Endometrial microvascular endothelial cells (primary cell): ENCODE results near the gene KLHDC9. TPM values are rescaled to one million over a fixed set of nuclear protein-coding genes. Genes with fewer than 3 reads are reported as not detected.
"Not testable (repeated sequence)": the region's sequence is repeated elsewhere in the genome, so short reads cannot be mapped to it uniquely, and the experiment has no call there.

Source experiments
- in situ Hi-C: cut with HindIII; loops from 2 replicates; pipeline ENCODE4 v1.10.0; 2017; ENCODE audit warnings: low sequenced_read_pairs, low pct_unique_long_range_greater_than_20kb; ENCODE audit errors: inconsistent ontology term
- total RNA-seq: library from RNA; depleted of rRNA; stranded (reverse); fragments of >200 nt; gene quantifications from one replicate; pipeline ENCODE4 v1.2.3, GENCODE V29; 2015; ENCODE audit errors: inconsistent ontology term

The KLHDC9 gene
- total RNA-seq, 1 donor from 2014 or later = 0.46 TPM

DNA sequence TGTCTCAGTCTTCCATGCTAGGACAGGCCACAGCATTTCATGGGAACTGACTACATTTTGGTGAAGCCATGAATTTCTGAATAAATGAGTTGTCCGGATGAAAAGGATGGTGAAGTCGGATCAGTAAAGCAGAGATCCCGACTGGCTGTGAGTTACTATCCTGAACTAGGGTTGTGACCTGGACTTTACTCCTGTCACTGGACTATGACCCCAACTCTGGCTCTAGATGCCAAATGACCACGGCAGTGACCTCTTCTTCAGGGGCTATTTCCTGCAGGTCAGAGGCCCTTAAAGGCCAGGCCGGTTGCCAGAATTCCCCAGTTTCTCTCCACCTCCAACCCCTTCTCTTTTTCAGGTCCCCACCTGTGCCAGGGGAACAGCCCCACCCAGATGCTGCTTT lies 7.1 kb upstream of the KLHDC9 start:
- in situ Hi-C loops = loop anchor here (10.0 kb wide), 1 partner anchor 46 kb away; the partner anchor contains the start of gene USF1

DNA sequence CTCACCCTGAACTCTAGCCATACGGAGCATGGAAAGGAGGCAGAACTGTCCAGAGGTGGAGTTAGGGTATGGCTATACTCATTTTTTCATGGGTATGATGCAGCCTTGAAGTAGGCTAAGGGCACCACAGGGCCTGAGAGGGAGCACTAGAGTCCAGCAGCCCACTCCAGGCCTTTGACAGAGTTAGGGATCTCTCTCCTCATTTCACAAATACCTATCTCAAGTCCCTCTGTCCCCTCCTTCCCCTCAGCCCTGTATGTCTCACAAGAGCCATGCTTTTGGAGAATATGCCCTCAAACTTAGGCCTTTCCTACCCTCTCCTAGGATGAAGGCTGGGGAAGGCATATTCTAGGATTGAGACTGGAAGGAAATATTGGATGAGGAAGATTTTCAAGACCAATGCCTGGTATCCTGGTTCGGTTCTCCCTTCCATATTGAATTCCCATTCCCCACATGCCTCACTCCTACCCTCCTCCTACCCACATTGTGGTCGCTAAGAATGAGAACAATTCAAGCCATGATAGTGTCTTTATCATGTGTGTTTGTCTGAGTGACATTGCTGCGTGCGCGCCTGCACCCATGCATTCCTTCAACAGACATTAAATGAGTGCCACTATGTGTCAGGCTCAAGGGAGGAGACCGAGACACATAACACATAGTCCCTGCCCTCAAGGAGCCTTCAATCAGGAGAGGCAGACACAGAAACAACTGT lies 6.2 kb upstream of the KLHDC9 start:
- in situ Hi-C loops = loop anchor here (10.0 kb wide), 1 partner anchor 47 kb away; the partner anchor contains the start of gene USF1

DNA sequence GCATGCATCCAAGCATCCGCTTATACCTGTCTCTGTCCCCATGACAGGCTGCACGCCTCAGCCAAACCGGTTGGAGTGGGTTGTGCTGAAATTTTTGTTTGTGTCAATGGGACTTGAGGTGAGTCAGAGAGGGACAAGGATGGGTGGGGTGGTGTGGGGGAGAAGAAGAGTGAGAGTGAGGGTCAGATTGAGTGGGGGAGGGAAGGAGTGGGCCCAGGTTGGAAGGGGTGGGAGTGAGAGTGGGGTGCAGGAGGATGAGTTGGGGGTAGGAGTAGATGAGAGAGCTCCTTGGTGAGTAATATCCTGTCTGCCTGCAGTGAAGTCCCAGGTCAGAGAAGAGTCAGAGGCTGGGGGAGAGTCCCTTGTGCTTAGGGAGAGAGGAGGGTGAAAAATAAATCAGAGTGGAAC lies 5.5 kb upstream of the KLHDC9 start:
- in situ Hi-C loops = loop anchor here (10.0 kb wide), 1 partner anchor 48 kb away; the partner anchor contains the start of gene USF1

DNA sequence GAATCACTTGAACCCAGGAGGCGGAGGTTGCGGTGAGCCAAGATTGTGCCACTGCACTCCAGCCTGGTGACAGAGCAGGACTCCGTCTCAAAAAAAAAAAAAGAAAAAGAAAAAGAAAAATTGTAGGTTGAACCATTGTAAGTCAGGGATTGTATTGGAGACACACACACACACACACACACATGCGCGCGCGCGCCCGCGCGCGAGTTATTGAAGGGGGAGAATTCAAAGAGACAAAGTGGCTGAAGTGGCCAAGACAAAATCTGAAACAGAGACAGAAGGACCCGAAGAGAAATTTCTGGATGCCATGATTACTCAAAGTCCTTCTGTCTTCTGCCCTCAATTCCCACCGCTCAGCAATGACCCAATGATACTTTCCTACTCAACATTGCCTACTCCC lies 3.7 kb upstream of the KLHDC9 start:
- in situ Hi-C loops = loop anchor here (10.0 kb wide), 1 partner anchor 50 kb away; the partner anchor contains the start of gene USF1

DNA sequence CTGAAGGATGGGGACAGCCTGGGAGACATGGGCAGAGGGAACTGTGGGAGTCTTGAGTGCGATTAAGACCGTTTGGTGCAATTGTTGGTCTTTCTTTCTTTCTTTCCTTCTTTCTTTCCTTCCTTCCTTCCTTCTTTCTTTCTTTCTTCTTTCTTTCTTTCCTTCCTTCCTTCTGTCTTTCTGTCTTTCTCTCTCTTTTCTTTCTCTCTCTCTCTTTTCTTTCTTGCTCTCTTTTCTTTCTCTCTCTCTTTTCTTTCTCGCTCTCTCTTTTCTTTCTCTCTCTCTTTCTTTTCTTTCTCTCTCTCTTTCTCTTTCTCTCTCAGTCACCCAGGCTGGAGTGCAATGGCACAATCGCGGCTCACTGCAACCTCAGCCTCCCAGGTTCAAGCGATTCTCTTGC lies 2.9 kb upstream of the KLHDC9 start:
- in situ Hi-C loops = loop anchor here (10.0 kb wide), 1 partner anchor 50 kb away; the partner anchor contains the start of gene USF1

DNA sequence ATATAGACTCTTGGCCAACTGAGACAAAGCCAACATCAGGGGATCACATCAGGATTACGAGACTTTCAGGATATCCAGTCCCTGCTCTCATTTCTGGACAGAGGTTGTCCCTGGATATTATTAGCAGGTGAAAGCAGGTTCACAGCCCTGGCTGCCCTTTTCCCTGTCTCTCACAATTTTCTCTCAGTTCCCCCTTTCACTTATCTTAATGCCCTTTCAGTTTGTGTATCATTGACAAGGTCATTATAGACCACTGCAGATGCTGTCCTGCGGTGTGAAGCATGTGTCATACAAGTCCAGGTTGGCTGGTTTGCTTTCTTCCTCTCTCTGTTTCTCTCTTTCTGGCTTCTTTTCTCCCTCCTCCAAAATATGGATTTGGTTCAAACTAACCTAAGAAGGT lies 2.1 kb upstream of the KLHDC9 start:
- in situ Hi-C loops = loop anchor here (10.0 kb wide), 1 partner anchor 51 kb away; the partner anchor contains the start of gene USF1

DNA sequence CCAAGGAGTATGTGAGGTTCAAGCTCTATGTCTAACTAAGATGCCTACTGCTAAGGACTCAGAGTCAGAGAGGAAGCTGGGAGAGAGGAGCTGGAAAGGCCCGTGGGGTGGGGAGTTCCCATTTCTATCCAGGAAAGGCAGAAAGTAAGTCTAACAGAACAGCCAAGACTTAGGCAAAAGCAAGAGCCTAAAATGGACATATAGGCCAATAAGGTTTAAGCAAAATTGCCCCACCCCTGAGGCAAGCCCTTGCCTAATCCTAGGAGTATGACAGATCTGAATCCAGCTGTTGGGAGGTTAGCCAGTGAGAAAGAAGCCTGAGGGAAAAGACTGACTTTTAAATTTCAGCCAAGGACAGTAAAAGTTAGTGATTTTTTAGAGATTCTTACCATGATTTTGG lies 1.6 kb upstream of the KLHDC9 start:
- in situ Hi-C loops = loop anchor here (10.0 kb wide), 1 partner anchor 52 kb away; the partner anchor contains the start of gene USF1

DNA sequence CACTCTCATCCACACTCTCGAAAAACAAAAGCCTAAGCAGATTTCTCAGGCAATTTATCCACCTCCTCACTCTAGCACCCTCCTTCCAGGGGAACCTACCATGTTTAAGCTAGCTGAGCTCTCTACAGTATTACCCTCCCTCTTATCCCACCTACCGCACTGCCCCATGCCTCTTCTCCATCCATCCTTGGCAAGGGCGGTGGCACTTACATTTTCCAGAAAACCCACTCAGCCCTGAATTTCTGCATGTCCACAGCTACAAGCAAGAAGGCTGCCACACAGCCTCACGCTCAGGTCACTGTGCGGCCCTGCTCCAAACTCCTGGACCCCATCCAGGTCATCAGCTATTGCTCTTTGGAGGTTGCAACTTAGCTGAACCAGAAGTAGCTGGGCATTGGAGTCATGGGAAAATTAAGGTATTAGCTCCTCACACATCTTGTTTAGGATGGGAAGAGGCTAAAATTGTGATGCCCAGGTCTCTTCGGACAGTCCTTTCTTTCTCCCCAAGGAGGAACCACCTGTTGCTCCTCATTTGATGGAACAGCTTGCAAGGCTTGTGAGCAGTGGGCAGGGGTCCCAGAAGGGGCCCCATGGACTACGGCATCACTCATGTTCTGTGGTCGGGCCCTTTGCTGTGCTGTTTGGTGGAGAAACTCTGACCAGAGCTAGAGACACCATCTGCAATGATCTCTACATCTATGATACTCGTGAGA lies 1.1 kb downstream of the KLHDC9 start:
- in situ Hi-C loops = loop anchor here (10.0 kb wide), 1 partner anchor 54 kb away; the partner anchor contains the start of gene USF1

DNA sequence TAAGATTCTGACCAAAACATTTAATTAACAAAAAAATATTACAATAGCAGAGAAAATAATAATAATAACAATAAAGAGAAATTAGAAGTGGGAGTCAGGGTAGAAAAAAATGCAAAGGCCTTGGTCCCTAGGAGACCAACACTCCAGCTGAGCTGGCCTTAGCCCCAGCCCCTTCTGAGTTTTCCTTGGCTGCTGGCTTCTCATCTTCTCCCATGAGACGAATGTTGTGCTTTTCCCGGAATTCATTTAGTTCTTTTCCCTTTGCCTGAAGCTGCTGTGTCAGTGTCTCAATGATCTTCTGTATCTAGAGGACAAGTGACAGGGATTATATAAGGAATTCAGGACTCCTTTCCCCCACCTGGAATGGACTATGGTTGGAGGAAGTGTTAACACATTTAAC lies 2.4 kb downstream of the KLHDC9 start:
- in situ Hi-C loops = no loop called here

DNA sequence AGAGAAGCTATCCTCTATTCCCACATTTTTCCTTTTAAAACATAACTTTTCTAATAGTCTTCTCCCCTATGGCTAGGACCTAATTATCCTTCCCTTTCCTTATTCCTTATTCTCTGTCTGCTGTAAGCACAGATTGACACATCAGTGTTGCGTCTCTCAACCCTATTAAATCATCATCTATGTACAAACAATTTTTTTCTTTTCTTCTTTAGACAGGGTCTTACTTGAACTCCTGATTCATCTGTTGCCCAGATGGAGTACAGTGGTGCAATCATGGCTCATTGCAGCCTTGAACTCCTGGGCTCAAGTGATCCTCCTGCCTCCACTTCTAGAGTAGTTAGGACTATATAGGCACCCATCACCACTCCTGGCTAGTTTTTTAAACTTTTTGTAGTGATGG lies 8.3 kb downstream of the KLHDC9 start:
- in situ Hi-C loops = no loop called here

DNA sequence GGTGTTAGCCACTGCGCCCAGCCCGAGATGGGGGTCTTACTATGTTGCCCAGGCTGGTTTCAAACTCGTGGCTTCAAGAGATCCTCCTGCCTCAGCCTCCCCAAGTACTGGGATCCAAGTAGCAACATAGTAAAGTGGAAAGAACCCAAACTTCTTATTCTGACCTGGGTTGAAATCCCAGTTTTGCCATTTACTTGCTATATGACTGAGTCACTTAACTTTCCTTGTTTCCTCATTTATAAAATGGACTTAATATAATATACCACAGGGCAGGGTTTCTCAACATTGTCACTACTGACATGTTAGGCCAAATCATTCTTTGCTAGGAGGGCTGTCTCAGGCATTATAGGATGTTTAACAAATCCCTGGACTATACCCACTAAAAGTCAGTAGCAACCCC lies 13.0 kb downstream of the KLHDC9 start:
- in situ Hi-C loops = no loop called here

DNA sequence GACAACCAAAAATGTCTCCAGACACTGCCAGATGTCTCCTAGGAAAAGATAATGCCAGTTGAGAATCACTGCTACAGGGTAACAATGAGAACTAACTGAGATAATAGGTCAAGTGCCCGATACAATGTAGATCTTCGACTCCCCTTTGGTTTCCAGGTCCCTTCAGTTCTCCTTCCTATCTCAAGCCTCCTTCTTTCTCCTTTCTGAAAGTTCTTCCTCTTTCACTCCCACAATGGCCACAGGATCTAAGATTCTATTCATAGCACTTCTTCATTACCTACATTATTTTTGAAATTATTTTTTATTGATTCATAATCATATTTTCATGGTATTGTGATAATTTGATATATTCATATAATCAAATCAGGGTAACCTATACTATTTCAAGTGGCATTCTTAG lies 13.4 kb downstream of the KLHDC9 start:
- in situ Hi-C loops = no loop called here

DNA sequence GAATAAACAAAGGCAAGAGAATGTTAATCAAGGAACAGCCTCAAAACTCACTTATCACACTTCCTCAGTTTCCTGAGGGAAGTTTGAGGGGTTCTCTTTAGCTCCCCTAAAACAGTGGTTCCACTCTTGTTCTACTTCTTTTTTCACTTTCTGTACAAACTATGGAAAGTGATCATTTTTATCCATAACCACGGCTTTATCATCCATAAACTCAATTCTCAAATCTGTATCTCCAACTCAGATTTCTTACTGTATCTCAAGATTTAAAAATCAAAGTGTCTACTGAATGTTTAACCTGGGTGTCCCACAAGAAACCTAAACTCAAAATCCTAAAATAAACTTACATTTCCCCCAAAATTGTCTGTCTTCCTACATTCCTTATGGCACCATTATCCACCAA lies 15.8 kb downstream of the KLHDC9 start:
- in situ Hi-C loops = no loop called here

DNA sequence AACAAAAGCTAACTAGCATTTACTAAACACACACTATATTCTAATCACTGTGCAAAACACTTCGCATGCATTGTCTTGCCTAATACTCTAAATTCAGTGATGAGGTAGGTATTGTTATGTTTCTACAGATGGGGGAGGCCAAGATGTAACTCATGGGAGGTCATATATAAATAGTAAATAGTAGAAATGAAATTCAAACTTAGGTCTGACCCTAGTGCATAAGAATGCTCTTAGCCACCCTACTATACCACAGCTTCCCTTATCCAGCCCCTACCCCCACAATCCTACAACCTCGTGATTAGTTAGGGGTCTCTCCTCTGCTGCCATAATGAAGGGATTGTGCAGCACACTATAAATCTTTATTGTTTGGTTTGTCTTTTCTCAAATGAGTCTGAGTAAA lies 16.4 kb downstream of the KLHDC9 start:
- in situ Hi-C loops = no loop called here

DNA sequence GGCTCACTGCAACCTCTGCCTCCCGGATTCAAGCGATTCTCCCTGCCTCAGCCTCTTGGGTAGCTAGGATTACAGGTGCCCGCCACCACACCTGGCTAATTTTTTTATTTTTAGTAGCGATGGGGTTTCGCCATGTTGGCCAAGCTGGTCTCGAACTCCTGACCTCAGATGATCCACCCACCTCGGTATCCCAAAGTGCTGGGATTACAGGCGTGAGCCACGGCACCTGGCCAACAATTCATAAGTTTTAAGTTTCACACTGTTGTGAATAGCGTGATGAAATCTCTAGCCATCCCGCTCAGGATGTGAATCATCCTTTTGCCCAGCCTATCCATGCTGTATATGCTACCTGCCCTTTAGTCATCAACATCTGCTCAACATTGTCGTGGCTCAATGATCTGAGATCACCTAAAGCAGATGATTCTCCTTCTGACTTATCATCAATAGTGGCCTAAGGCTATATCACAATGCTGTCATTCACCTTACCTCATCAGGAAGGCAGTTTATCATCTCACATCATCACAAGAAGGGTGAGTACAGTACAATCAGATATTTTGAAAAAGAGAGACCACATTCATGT lies 17.1 kb downstream of the KLHDC9 start:
- in situ Hi-C loops = no loop called here

DNA sequence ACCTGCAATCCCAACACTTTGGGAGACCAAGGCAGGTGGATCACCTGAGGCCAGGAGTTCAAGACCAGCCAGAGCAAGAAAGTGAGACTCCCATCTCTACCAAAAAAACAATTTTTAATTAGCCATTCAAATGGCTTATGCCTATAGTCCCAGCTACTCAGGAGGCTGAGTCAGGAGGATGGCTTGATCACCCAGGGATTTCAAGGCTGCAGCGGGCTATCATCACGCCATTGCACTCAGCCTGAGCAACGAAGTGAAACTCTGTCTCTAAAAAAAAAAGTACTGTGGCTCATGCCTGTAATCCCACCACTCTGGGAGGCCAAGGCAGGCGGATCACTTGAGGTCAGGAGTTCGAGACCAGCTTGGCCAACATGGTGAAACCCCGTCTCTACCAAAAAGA lies 17.8 kb downstream of the KLHDC9 start:
- in situ Hi-C loops = not testable (repeated sequence)

DNA sequence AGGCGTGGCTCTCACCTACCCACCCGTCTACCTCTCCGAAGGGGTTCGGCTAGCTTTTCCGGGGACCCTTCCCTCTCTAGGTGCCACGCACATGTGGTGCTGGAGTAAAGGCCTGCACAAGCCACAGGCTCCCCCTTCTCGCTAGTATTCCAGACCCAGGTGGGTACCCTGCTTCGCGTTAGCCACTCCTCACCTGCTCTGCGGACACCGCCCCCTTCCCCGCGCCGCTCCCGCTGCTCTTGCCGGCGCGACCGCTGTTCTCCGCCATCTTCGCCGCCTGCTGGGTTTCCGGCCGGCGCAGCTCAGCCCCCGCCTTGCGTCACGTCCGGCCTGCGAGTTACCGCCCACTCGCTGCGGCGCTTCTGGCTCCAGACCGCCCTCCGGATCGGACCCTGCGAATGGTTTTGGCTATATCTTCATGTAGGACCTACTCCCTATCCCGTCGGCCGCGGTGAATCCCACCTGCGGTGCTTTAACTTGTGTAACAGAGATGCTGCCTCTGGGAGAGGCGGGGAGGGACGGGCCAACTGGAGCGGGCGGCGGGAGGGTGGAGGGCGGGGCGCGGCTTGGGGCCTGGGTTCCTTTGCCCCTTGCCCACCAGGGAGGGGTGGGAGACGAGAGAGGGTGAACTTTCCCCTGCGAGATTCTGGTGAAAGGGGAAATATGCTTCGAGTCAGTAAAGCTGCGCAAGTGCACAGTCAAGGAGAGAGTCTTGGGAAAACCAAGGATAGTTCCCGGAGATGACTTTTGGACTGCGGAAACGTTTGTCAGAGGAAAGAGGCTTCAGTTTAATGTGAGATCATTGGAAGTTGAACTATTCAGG lies 19.8 kb downstream of the KLHDC9 start, which contains the start of the genes NIT1 and PFDN2:
Gene NIT1, plus strand, starts transcription at position 347 of the 823 bp plus-strand sequence. Its CDS starts 72 bp downstream, at position 419.
Gene PFDN2, minus strand, starts transcription at position 279 of the 823 bp plus-strand sequence. Its CDS starts 11 bp downstream, at position 268.
- in situ Hi-C loops = no loop called here

DNA sequence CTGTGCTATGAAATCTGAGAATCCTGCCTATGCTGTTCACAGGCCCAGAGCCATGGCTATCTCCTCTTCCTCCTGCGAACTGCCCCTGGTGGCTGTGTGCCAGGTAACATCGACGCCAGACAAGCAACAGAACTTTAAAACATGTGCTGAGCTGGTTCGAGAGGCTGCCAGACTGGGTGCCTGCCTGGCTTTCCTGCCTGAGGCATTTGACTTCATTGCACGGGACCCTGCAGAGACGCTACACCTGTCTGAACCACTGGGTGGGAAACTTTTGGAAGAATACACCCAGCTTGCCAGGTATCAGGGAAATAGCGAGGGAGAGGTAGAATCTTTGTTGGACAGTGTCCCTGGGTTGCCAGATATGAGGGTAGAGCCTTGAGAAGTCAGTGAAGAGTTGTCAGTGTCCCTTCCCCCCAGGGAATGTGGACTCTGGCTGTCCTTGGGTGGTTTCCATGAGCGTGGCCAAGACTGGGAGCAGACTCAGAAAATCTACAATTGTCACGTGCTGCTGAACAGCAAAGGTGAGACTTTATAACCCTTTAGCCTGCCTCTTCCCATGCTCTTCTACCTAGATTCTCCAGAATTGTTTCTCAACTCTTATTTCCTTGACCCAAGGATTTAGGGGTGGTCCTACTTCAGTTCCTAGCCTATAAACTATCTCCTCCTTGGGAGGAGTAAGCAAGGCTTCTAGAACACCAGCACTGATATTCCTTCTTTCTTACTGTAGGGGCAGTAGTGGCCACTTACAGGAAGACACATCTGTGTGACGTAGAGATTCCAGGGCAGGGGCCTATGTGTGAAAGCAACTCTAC lies 21.1 kb downstream of the KLHDC9 start:
- in situ Hi-C loops = no loop called here
